ENCODE results near the gene XRCC3.

Gene XRCC3

GRCh38 chr14:103726474-103726873 lies 11.2 kb upstream of the XRCC3 start:
- DNase-seq (ENCODE audit: low read depth in 1 of 2, low spot score in 1 of 2): no peak

GRCh38 chr14:103725739-103726395 lies 10.6 kb upstream of the XRCC3 start:
- DNase-seq (ENCODE audit: low read depth in 1 of 2, low spot score in 1 of 2): no peak

GRCh38 chr14:103725001-103725682 lies 9.9 kb upstream of the XRCC3 start:
- no peak for DNase-seq (ENCODE audit: low read depth in 1 of 2, low spot score in 1 of 2)

GRCh38 chr14:103724116-103724515 lies 8.9 kb upstream of the XRCC3 start:
- DNase-seq (ENCODE audit: low read depth in 1 of 2, low spot score in 1 of 2): no peak

- no peak for DNase-seq (ENCODE audit: low read depth in 1 of 2, low spot score in 1 of 2)
Measured at GRCh38 chr14:103723748-103724081, 8.5 kb upstream of the XRCC3 start.

GRCh38 chr14:103721334-103722120 lies 6.3 kb upstream of the XRCC3 start:
- DNase-seq (ENCODE audit: low read depth in 1 of 2, low spot score in 1 of 2): no peak

GRCh38 chr14:103719751-103720150 lies 4.5 kb upstream of the XRCC3 start:
- DNase-seq (ENCODE audit: low read depth in 1 of 2, low spot score in 1 of 2): no peak

GRCh38 chr14:103718572-103718971 lies 3.3 kb upstream of the XRCC3 start:
- no peak for DNase-seq (ENCODE audit: low read depth in 1 of 2, low spot score in 1 of 2)

GRCh38 chr14:103716899-103717411 lies 1.7 kb upstream of the XRCC3 start:
- no peak for DNase-seq (ENCODE audit: low read depth in 1 of 2, low spot score in 1 of 2)

GRCh38 chr14:103716091-103716801 lies 995 bp upstream of the XRCC3 start:
- peak in 1 of 2 donors; percentile 11 for DNase-seq (ENCODE audit: low read depth in 1 of 2, low spot score in 1 of 2)

- no peak for DNase-seq (ENCODE audit: low read depth in 1 of 2, low spot score in 1 of 2)
Measured at GRCh38 chr14:103714063-103714724, 1.1 kb downstream of the XRCC3 start.

GRCh38 chr14:103713304-103714062 lies 1.8 kb downstream of the XRCC3 start:
- DNase-seq (ENCODE audit: low read depth in 1 of 2, low spot score in 1 of 2): no peak

- no peak for DNase-seq (ENCODE audit: low read depth in 1 of 2, low spot score in 1 of 2)
Measured at GRCh38 chr14:103712633-103713247, 2.5 kb downstream of the XRCC3 start.

GRCh38 chr14:103711516-103712431 lies 3.5 kb downstream of the XRCC3 start:
- no peak for DNase-seq (ENCODE audit: low read depth in 1 of 2, low spot score in 1 of 2)

- no peak for DNase-seq (ENCODE audit: low read depth in 1 of 2, low spot score in 1 of 2)
Measured at GRCh38 chr14:103710771-103711377, 4.4 kb downstream of the XRCC3 start.

- no peak for DNase-seq (ENCODE audit: low read depth in 1 of 2, low spot score in 1 of 2)
Measured at GRCh38 chr14:103709814-103710213, 5.4 kb downstream of the XRCC3 start.

- DNase-seq (ENCODE audit: low read depth in 1 of 2, low spot score in 1 of 2): no peak
Measured at GRCh38 chr14:103708750-103709187, 6.5 kb downstream of the XRCC3 start.
